IMR-90 (cell line): Measurements from ENCODE around the gene RYR1. TPM values are rescaled to one million over a fixed set of nuclear protein-coding genes. Genes with fewer than 3 reads are reported as not detected.

ENCODE experiments used
- ATAC-seq: fragments of 200-7000 bp; cut with Tn5 transposase; 2 replicates; pipeline ENCODE4 v1.9.1; 2020; ENCODE audit warnings: low read depth, mild to moderate bottlenecking, moderate library complexity
- BruUV-seq: library from RNA; stranded (reverse); fragments of 400-500 nt; replicated peaks from 2 replicates; lab custom pipeline; 2021; lab: Mats Ljungman, UMichigan
- CTCF ChIA-PET: fragments of 300-600 bp; formaldehyde crosslinking; extraction: SDS; loops from one replicate; lab custom pipeline; 2021; ENCODE audit warnings: antibody characterized with exemption; lab: Yijun Ruan, JAX
- POLR2A ChIA-PET: fragments of 300-600 bp; sonication (Branson Sonifier 250); formaldehyde crosslinking; loops from one replicate; lab custom pipeline; 2022; ENCODE audit warnings: antibody characterized with exemption; ENCODE audit not compliant: unreplicated experiment; lab: Charles Lee
- DNase-seq: peaks from one replicate; pipeline ENCODE4 v3.0.0; 2013
- H2AFZ ChIP-seq: replicated peaks from 2 replicates; pipeline ENCODE3; 2013; ENCODE audit warnings: low read length, mild to moderate bottlenecking; ENCODE audit not compliant: poor library complexity
- H2AK5ac ChIP-seq: 2 replicates; pipeline ENCODE4 v1.6.1; 2013; ENCODE audit warnings: low read depth, low read length, inconsistent platforms
- H2AK9ac ChIP-seq: replicated peaks from 2 replicates; pipeline ENCODE3; 2013; ENCODE audit warnings: mild to moderate bottlenecking, low read depth, low read length, moderate library complexity; ENCODE audit not compliant: poor library complexity
- H2BK120ac ChIP-seq: 2 replicates; pipeline ENCODE4 v1.6.1; 2013; ENCODE audit warnings: low read depth, low read length, inconsistent platforms
- H2BK15ac ChIP-seq: 3 replicates; pipeline ENCODE4 v1.6.1; 2013; ENCODE audit warnings: low read depth, low read length, inconsistent platforms
- H2BK20ac ChIP-seq: 2 replicates; pipeline ENCODE4 v1.6.1; 2013; ENCODE audit warnings: low read depth, mild to moderate bottlenecking, inconsistent platforms, low read length, moderate library complexity
- H2BK5ac ChIP-seq: 2 replicates; pipeline ENCODE4 v1.6.1; 2013; ENCODE audit warnings: mild to moderate bottlenecking, low read depth, low read length, inconsistent platforms; ENCODE audit not compliant: poor library complexity, severe bottlenecking
- H3K14ac ChIP-seq: replicated peaks from 2 replicates; pipeline ENCODE4 v1.6.1; 2013; ENCODE audit warnings: low read depth, low read length, inconsistent platforms
- H3K18ac ChIP-seq: 2 replicates; pipeline ENCODE4 v1.6.1; 2013; ENCODE audit warnings: low read depth, low read length, control low read depth
- H3K23ac ChIP-seq: 2 replicates; pipeline ENCODE4 v1.6.1; 2013; ENCODE audit warnings: low read depth, low read length, inconsistent platforms
- H3K27ac ChIP-seq: 2 replicates; pipeline ENCODE4 v1.5.1; 2013; ENCODE audit warnings: mild to moderate bottlenecking, control low read depth, low read length; ENCODE audit not compliant: insufficient read depth
- H3K27me3 ChIP-seq: 2 replicates; pipeline ENCODE4 v1.6.1; 2013; ENCODE audit warnings: low read length; ENCODE audit not compliant: control insufficient read depth, insufficient read depth
- H3K36me3 ChIP-seq: 2 replicates; pipeline ENCODE4 v1.6.1; 2013; ENCODE audit warnings: low read length, mixed read lengths; ENCODE audit not compliant: control insufficient read depth, insufficient read depth
- H3K4ac ChIP-seq: 2 replicates; pipeline ENCODE4 v1.6.1; 2013; ENCODE audit warnings: low read depth, low read length, inconsistent platforms
- H3K4me1 ChIP-seq: 2 replicates; pipeline ENCODE4 v1.6.1; 2013; ENCODE audit warnings: low read length, mixed read lengths; ENCODE audit not compliant: control insufficient read depth, insufficient read depth
- H3K4me2 ChIP-seq: 2 replicates; pipeline ENCODE4 v1.6.1; 2013; ENCODE audit warnings: low read depth, mild to moderate bottlenecking, control low read depth, low read length, moderate library complexity
- H3K4me3 ChIP-seq: 2 replicates; pipeline ENCODE4 v1.5.1; 2013; ENCODE audit warnings: low read depth, mild to moderate bottlenecking, control low read depth, low read length, moderate library complexity; ENCODE audit not compliant: insufficient read depth
- H3K56ac ChIP-seq: 2 replicates; pipeline ENCODE4 v1.6.1; 2013; ENCODE audit warnings: low read length, inconsistent platforms; ENCODE audit not compliant: insufficient read depth; ENCODE audit errors: extremely low read depth
- H3K79me1 ChIP-seq, 2 experiments: 2 replicates each; pipeline ENCODE4 v1.6.1; 2013; ENCODE audit warnings: low read length in 2 of 2, inconsistent platforms in 1 of 2, low read depth in 1 of 2
- H3K9ac ChIP-seq: 2 replicates; pipeline ENCODE4 v1.6.1; 2013; ENCODE audit warnings: low read depth, low read length, control low read depth
- H3K9me1 ChIP-seq: 2 replicates; pipeline ENCODE4 v1.6.1; 2013; ENCODE audit warnings: low read length, inconsistent platforms; ENCODE audit not compliant: insufficient read depth
- H3K9me3 ChIP-seq: 2 replicates; pipeline ENCODE4 v1.6.1; 2013; ENCODE audit warnings: low read length; ENCODE audit not compliant: control insufficient read depth, insufficient read depth
- H4K20me1 ChIP-seq: 2 replicates; pipeline ENCODE4 v1.6.1; 2013; ENCODE audit warnings: low read length, inconsistent platforms; ENCODE audit not compliant: insufficient read depth
- H4K5ac ChIP-seq: 2 replicates; pipeline ENCODE4 v1.6.1; 2013; ENCODE audit warnings: mild to moderate bottlenecking, low read depth, low read length, control low read depth
- H4K8ac ChIP-seq, 2 experiments: 2 replicates each; pipeline ENCODE4 v1.6.1; 2013; ENCODE audit warnings: low read depth in 2 of 2, low read length in 2 of 2, control low read depth in 1 of 2, inconsistent platforms in 1 of 2
- H4K91ac ChIP-seq: 2 replicates; pipeline ENCODE4 v1.6.1; 2013; ENCODE audit warnings: low read depth, low read length, inconsistent platforms; ENCODE audit not compliant: insufficient read depth
- BHLHE40 ChIP-seq: fragments of 150-350 bp; IDR thresholded peaks from 2 replicates; pipeline ENCODE4 v1.6.1; 2016; ENCODE audit warnings: mild to moderate bottlenecking, low read depth, low read length
- CEBPB ChIP-seq: IDR thresholded peaks from 2 replicates; pipeline ENCODE4 v1.6.1; 2012; ENCODE audit warnings: low read depth, low read length, improper control_type of control experiment
- ELK1 ChIP-seq: fragments of 150-350 bp; IDR thresholded peaks from 2 replicates; pipeline ENCODE4 v1.6.1; 2016; ENCODE audit warnings: low read depth, mild to moderate bottlenecking, low read length, moderate library complexity, borderline replicate concordance
- FOS ChIP-seq: fragments of 150-350 bp; IDR thresholded peaks from 2 replicates; pipeline ENCODE4 v1.6.1; 2016; ENCODE audit warnings: low read depth, low read length
- MAFK ChIP-seq: IDR thresholded peaks from 2 replicates; pipeline ENCODE4 v1.6.1; 2012; ENCODE audit warnings: low read depth, low read length, improper control_type of control experiment
- MXI1 ChIP-seq: IDR thresholded peaks from 2 replicates; pipeline ENCODE4 v1.6.1; 2012; ENCODE audit warnings: low read depth, mild to moderate bottlenecking, low read length, moderate library complexity, borderline replicate concordance
- RAD21 ChIP-seq: IDR thresholded peaks from 2 replicates; pipeline ENCODE4 v1.6.1; 2012; ENCODE audit warnings: low read length, improper control_type of control experiment
- RCOR1 ChIP-seq: IDR thresholded peaks from 2 replicates; pipeline ENCODE4 v1.6.1; 2012; ENCODE audit warnings: mild to moderate bottlenecking, low read length, improper control_type of control experiment; ENCODE audit not compliant: insufficient replicate concordance
- RFX5 ChIP-seq: IDR thresholded peaks from 2 replicates; pipeline ENCODE4 v1.8.0; 2012; ENCODE audit warnings: low read depth, mild to moderate bottlenecking, low read length, moderate library complexity
- SMC3 ChIP-seq: fragments of 150-350 bp; IDR thresholded peaks from 2 replicates; pipeline ENCODE4 v1.6.1; 2016; ENCODE audit warnings: low read depth, mild to moderate bottlenecking, antibody characterized with exemption, low read length, moderate library complexity
- WGBS, 2 experiments: methylation state at CpG; one replicate each; pipeline versions ENCODE4 v1.1.5 to v1.1.7; 2013; ENCODE audit warnings: missing lambda C conversion rate in 2 of 2; ENCODE audit not compliant: insufficient read length in 1 of 2; ENCODE audit errors: extremely low coverage in 2 of 2; 5-methylcytosine and 5-hydroxymethylcytosine counted together
- dilution Hi-C: fragments of 300-500 bp; cut with HindIII; formaldehyde crosslinking; loops from one replicate; pipeline ENCODE4 v1.14.3; 2018; ENCODE audit warnings: low sequenced_read_pairs; ENCODE audit not compliant: unreplicated experiment
- in situ Hi-C: fragments of 300-500 bp; cut with MboI; formaldehyde crosslinking; loops from 3 replicates; pipeline ENCODE4 v1.14.3; 2019; ENCODE audit warnings: low sequenced_read_pairs, inconsistent platforms, mixed read lengths
- intact Hi-C: fragments of 100-400 bp; cut with micrococcal nuclease; formaldehyde crosslinking; loops from 2 replicates; pipeline ENCODE4 v1.10.0; 2022
- polyA plus RNA-seq, 3 experiments: library from polyadenylated mRNA; depleted of rRNA; stranded (reverse); fragments of >200 nt; gene quantifications; 2 replicates each; pipeline ENCODE4 v1.2.3, GENCODE V29; 2012; ENCODE audit warnings: low replicate concordance in 1 of 3
- total RNA-seq: library from RNA; depleted of rRNA; stranded (reverse); fragments of >200 nt; gene quantifications from 2 replicates; pipeline ENCODE4 v1.2.3, GENCODE V29; 2012
- TF ChIP-seq, protein P1 (sequence below): conservative IDR thresholded peaks from 2 replicates; pipeline ENCODE4 v1.5.1; 2012; ENCODE audit warnings: mild to moderate bottlenecking, low read depth, low read length, improper control_type of control experiment
- TF ChIP-seq, protein P2 (sequence below): fragments of 150-350 bp; IDR thresholded peaks from 2 replicates; pipeline ENCODE4 v1.6.1; 2017; ENCODE audit warnings: mild to moderate bottlenecking, antibody characterized with exemption, low read length, low read depth

RYR1 gene
- total and polyA plus RNA-seq, 2 of the 4 experiments (the other 2 are of a cell fraction), result not detected

- H3K4ac ChIP-seq, result no peak overlapping the region
- intact Hi-C loops (no loop called here), in situ Hi-C loops (loop anchor here (25.0 kb wide), 1 partner anchor 743 kb away; the partner anchor contains the start of gene SYCN), dilution Hi-C loops (no loop called here)
- no peak overlapping the region for H2AK5ac ChIP-seq
- no peak overlapping the region for H4K8ac ChIP-seq
- no peak overlapping the region for H2BK120ac ChIP-seq
- ATAC-seq (no peak), DNase-seq (no peak)
- H3K14ac ChIP-seq, result no peak overlapping the region
- POLR2A ChIA-PET, result no interaction called here
- H3K4me1 ChIP-seq, result no peaks in the 10 kb centered on the region
- no peak overlapping the region for H3K23ac ChIP-seq
- no peak overlapping the region for H2BK15ac ChIP-seq
- H2AK9ac ChIP-seq, result no peak overlapping the region
- no peaks in the 10 kb centered on the region for H3K36me3 ChIP-seq
- H3K56ac ChIP-seq, result no peak overlapping the region
- H3K27ac ChIP-seq, result no peak overlapping the region
- no peaks in the 10 kb centered on the region for H3K9me1 ChIP-seq
- no peak overlapping the region for H2BK20ac ChIP-seq
- H3K79me1 ChIP-seq, result no peaks in the 10 kb centered on the region
- peaks cover 5% of the 10 kb centered on the region; the same call in 1 of the 2 replicates for H3K27me3 ChIP-seq
- no peak overlapping the region for H4K91ac ChIP-seq
- H3K4me3 ChIP-seq, result no peak overlapping the region
- H4K5ac ChIP-seq, result no peak overlapping the region
- H2AFZ ChIP-seq, result no peak overlapping the region
- no peak for TF ChIP-seq RFX5
- TF ChIP-seq, protein P1, sequence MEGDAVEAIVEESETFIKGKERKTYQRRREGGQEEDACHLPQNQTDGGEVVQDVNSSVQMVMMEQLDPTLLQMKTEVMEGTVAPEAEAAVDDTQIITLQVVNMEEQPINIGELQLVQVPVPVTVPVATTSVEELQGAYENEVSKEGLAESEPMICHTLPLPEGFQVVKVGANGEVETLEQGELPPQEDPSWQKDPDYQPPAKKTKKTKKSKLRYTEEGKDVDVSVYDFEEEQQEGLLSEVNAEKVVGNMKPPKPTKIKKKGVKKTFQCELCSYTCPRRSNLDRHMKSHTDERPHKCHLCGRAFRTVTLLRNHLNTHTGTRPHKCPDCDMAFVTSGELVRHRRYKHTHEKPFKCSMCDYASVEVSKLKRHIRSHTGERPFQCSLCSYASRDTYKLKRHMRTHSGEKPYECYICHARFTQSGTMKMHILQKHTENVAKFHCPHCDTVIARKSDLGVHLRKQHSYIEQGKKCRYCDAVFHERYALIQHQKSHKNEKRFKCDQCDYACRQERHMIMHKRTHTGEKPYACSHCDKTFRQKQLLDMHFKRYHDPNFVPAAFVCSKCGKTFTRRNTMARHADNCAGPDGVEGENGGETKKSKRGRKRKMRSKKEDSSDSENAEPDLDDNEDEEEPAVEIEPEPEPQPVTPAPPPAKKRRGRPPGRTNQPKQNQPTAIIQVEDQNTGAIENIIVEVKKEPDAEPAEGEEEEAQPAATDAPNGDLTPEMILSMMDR, result no peak
- no peak for TF ChIP-seq ELK1
- TF ChIP-seq, protein P2, sequence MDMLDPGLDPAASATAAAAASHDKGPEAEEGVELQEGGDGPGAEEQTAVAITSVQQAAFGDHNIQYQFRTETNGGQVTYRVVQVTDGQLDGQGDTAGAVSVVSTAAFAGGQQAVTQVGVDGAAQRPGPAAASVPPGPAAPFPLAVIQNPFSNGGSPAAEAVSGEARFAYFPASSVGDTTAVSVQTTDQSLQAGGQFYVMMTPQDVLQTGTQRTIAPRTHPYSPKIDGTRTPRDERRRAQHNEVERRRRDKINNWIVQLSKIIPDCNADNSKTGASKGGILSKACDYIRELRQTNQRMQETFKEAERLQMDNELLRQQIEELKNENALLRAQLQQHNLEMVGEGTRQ, result no peak
- no peak for TF ChIP-seq RCOR1
- TF ChIP-seq MAFK, result no peak
- no peak for TF ChIP-seq BHLHE40
- no peak for TF ChIP-seq MXI1
- no peak for TF ChIP-seq CEBPB
- no peak for TF ChIP-seq RAD21
- no peak for TF ChIP-seq SMC3
- TF ChIP-seq FOS, result no peak
- CTCF ChIA-PET, result no interaction called here
- no peak overlapping the region for H2BK5ac ChIP-seq
- H3K9ac ChIP-seq, result no peak overlapping the region
- no peak overlapping the region for H3K4me2 ChIP-seq
- no peak overlapping the region for H3K18ac ChIP-seq
- WGBS, 2 experiments, result 40% methylated on average over 2 of the region's 5 CpGs; no CpG with 5 or more reads in 1 of the 2 experiments
- no peaks in the 10 kb centered on the region for H4K20me1 ChIP-seq
- H3K9me3 ChIP-seq, result no peaks in the 10 kb centered on the region
- BruUV-seq, result no TSS peak
Measured at GRCh38 chr19:38469151-38469550, 35.7 kb downstream of the RYR1 start.
